Germinal center (tissue), 1 donor: ENCODE results near the gene LMF1.
"Not testable (repeated sequence)": the region's sequence is repeated elsewhere in the genome, so short reads cannot be mapped to it uniquely, and the experiment has no call there.

ENCODE experiments used
- DNase-seq: peaks from one replicate; pipeline ENCODE4 v3.0.0; 2012; ENCODE audit warnings: mixed read lengths, low spot score

The LMF1 gene

DNA sequence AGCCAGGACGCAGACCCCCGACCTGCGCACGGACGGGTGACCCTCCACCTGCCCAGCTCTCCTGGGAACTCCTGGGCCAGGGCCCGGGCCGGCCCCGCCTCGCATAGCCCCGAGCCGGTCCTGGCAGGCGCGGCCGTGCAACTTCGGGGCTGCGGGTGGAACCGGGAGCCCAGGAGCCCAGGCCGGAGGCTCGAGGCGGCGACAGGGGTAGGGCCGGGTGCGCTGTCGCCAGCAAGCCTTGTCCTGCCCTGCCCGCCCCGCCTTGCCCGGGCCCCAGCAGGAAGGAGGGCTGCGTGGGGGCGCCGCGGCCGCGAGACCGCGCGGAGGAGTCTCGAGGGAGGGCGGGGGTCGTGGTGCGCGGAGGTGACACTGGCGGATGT lies 408 bp downstream of the LMF1 start:
- DNase-seq: no peak

DNA sequence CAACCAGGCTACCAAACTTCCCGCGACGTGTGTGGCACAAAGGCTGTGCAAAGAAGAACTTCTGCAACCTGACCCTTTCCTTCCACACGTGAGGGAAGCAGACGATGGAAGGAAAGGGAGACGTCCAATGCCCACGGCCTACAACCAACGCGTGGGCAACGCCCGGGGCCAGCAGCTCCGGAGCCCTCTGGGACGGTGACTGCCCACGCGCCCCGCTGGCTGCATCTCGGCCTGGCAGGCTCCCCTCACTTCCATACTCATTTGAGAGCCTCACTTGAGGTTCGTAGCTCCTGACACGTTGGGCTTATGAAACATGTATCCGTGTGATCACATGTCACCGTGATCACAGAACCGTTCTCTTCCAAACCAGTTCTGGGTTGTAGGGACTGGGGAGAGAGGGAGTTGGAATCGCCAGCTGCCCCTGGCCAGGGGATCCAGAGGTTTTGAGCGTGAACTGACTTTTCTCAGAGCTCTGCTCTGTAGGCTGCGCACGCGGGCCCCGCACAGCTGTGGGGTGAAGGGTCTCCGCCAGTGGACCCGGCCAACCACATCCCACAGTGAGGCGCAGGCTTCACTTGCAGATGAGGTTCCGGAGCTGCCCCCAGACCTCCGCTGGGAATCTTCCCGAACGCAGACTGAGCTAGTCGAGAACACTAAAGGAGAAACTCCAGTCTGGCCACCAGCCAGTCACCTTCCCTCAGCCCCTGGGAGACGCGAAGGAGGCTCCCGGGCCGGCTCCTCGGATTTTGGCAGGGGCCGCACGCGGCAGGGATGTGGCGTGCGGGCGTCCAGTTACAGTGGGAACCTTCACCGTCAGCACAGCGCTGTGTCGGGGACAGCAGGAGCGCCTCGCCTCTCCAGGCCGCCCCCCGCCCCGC lies 1.0 kb downstream of the LMF1 start:
- DNase-seq: no peak

GRCh38 chr16:968620-969019 lies 2.2 kb downstream of the LMF1 start:
- DNase-seq: no peak

- DNase-seq: no peak
These were observed 3.1 kb downstream of the LMF1 start for GRCh38 chr16:967546-968295.

DNA sequence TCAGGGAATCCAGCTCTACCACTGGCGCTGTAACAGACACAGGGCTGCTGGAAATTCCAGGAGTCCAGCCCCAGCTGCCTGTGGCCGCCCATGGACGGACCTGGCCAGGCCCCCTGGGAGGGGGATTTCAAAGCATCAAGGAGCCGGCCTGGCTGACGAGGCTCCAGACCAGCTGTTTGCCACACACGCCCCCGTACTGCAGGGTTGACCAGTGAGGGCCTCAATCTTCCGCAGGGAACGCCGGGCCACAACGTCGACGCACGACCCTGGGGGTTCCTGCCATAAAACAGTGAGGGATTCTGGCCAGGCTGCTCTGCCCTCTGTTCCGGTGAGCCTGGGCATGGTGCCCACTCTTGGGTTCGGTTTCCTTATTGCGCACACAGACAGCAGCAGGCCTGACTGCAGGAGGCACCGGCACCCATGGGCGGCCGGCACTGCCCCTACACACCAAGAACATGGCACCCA lies 3.7 kb downstream of the LMF1 start:
- DNase-seq: no peak

- no peak for DNase-seq
These were observed 4.3 kb downstream of the LMF1 start for GRCh38 chr16:966505-966904.

DNA sequence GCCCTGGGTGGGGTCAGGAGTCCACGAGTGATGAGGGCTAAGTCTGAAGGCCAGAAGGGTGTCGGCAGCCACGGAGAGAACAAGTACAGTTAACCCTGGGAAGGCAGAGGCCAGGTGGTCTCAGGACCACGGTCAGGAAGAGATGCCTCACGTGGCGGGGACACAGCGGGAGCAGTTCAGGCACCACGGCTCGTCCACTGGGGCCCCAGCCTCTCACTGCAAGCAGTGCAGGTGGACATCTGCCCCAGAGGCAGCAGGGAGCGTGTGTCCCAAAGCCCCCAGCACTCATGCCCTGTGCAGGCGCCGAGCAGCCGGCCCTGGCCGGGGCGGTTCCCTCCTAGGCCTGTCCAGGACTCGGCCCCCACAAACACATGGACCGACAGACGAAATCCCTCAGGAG lies 4.7 kb downstream of the LMF1 start:
- no peak for DNase-seq

DNA sequence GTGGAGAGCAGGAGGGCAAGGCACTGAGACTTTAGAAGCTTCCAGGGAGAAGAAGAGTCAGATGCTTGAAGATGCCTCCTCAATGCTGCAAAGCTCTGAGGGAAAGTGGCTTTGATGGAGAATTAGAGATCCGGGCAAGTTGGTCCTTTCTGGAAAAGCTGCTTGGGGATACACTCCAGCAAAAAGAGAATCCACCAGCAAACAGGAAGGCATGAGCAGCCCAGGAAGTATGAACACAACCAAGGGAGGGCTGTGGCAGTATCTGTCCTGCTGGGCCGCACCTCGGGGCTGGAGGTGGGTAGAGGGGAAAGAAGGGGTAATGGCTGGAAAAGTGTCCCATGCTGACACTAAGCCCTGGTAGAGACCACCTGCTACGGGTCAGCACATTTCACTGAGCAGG lies 5.3 kb downstream of the LMF1 start:
- no peak for DNase-seq

DNA sequence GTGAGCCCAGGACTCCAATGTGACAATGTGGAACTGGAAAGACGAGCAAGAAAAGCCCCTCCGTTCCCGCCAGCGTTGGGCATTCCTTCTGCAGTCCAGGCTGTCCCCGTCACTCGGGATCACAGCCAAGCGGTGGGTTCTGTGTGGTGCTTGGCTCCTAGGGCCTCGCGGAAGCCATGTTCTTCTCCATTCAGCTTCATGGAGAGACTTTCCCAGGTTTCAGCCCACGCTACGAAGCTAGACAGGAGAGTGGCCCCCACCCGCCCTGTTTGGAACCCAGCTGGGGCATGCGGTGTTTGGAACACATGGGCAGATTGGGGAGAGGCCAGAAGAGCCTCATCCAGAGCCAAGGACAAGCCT lies 5.8 kb downstream of the LMF1 start:
- no peak for DNase-seq

DNA sequence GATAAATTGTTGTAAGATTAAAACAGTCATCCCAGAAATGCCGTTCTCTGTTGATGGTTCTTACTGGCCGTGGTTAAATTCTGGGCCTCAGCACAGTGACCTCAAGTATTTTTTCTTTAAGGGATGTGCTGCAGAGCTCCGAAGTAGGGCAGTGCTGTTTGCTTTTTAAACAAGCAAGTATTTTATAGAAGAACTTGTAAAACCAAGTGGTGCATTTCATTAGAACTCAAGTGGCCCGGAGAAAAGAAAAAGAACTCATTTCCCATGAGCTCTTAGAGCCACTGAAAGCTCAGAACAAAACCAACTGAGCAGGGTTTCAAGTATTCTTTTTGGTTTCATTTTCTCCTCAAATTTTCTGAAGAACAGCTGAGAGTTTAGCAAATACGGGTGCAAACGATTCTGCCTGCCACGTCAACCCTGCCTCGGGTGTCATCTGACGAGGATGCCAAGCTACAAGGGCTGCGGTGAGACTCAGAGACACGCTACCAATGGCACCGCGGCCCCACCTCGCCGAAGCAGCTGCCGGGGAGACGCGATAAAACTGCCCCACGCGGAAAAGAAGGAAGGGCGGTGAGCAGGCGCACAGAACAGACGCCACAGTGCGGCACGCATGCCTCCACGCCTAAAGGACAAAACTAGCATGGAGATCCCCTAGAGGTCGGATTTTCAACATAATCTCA lies 6.3 kb downstream of the LMF1 start:
- no peak for DNase-seq

DNA sequence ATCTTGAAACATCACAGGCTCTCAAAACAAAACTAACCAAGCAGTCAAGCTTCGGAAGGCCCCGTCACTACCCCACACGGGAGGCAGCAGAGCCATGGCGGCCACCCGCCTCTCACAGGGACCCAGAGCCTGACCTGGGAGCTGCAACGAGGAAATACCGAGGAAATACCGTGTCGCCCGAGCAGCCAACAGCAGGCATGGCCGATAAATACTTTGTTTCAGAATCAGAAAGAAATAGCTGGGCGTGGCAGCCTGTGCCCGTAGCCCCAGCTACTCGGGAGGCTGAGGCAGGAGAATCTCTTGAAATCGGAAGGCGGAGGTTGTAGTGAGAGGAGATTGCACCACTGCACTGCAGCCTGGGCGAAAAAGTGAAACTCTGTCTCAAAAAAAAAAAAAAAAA lies 6.9 kb downstream of the LMF1 start:
- no peak for DNase-seq

GRCh38 chr16:962901-963814 lies 7.6 kb downstream of the LMF1 start:
- DNase-seq: no peak

GRCh38 chr16:962366-962765 lies 8.4 kb downstream of the LMF1 start:
- no peak for DNase-seq

DNA sequence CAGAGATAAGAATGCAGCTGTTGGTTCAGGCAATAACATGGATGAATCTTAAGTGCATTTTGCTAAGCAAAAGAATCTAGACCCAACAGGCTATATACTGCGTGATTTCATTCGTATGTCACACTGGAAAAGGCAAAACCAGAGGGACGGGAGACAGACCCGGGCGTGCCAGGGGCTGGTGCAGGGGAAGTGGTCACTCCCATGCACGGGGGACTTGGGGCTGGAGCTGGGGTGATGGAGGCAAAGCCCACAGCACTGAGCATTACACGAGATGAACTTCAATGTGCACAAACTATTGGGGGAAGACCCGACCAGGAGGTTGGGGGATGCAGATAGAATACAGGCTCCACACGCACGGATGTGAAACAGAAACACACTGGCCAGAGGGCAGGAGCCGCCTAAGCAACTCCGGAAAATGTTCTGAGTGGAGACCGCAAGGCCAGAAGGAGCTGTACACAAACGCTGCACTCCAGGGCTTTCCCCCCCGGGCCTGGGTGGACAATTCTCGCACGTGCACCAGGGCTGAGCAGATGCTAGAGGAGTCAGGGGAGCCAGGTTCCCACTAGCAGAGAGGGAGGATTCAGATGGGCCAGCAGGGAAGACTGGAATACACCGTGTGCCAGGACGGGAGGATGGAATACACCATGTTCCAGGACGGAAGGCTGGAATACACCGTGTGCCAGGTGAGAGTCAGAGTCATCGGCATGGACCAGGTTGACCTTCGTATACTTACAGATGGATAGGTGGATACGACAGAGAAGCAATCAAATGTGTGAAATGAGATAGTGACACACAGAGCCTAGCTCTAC lies 11.3 kb downstream of the LMF1 start:
- no peak for DNase-seq

GRCh38 chr16:955766-956165 lies 15.0 kb downstream of the LMF1 start:
- DNase-seq: not testable (repeated sequence)

DNA sequence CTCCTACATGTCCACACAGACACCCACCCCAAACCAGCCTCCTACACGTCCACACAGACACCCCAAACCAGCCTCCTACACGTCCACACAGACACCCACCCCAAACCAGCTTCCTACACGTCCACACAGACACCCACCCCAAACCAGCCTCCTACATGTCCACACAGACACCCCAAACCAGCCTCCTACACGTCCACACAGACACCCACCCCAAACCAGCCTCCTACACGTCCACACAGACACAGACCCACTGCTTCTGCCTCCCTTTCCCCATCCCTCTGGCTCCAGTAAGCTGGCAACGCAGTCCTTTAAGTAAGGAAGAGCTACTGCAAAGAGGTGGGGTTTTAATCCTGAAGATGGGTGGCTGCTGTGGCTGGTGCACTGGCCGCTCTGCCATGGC lies 17.0 kb downstream of the LMF1 start:
- not testable (repeated sequence) for DNase-seq

GRCh38 chr16:952321-952720 lies 18.5 kb downstream of the LMF1 start:
- DNase-seq: no peak

DNA sequence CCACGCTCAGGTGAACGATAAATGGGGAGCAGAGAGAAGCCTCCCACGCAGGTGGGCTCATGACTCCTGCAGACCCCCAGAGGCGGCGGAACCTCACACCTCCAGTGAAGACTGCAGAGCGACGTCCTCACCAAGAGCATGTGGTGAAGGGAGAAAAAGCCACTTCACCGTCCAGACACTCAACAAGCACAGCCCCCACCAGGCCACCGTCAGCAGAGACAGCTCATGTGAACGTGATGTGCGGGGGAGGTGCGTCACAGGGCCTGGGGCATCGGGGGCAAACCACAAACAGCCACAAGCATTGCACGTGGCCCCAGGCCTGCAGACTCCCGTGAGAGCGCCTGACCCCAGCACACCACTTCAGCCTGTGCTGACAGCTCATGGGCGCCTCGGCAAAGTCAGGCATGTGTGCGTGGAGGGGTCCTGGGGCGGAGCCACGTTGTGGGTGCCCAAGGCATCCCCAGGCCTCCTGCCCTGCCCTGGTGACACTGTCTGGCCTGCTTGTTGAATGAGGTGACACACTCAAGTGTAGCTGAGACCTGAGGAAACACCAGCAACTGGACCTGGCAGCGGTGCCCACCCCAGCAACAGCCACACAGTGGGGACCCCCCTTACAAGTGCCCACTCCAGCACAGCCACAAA lies 19.0 kb downstream of the LMF1 start:
- no peak for DNase-seq

DNA sequence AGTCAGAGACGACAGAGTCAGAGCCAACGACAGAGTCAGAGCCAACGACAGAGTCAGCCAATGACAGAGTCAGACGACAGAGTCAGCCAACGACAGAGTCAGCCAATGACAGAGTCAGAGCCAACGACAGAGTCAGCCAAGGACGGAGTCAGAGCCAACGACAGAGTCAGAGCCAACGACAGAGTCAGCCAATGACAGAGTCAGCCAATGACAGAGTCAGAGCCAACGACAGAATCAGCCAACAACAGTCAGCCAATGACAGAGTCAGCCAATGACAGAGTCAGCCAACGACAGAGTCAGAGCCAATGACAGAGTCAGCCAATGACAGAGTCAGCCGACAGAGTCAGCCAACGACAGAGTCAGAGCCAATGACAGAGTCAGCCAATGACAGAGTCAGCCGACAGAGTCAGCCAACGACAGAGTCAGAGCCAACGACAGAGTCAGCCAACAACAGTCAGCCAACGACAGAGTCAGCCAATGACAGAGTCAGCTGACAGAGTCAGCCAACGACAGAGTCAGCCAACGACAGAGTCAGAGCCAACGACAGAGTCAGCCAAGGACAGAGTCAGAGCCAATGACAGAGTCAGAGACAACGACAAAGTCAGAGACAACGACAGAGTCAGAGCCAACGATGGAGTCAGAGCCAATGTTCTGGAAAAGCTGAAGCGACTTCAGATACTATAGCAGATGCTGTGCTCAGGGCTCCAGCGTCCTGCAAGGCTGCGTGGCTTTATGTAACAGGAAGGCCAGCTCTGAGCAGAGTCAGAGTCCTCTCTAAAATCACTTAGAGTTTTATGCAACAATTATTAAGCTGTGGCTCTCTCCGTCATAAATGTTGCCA lies 19.8 kb downstream of the LMF1 start:
- not testable (repeated sequence) for DNase-seq
